ENCODE results near the gene MAT1A. TPM values are rescaled to one million over a fixed set of nuclear protein-coding genes. Genes with fewer than 3 reads are reported as not detected.

Gene MAT1A
- total and polyA plus RNA-seq, 2 of the 13 experiments (the other 11 are each of a cell fraction or from before 2014, with no cell fraction given): 57.1 to 76.9 TPM

- no peak for TF ChIP-seq HNF1B (CRISPR knock-in tag; IDR thresholded peaks at IDR 0.05)
- TF ChIP-seq ZNF296 (CRISPR knock-in tag; conservative IDR thresholded peaks at IDR 0.05): no peak
- TF ChIP-seq GTF3A (CRISPR knock-in tag; conservative IDR thresholded peaks at IDR 0.05): no peak
- no peak for TF ChIP-seq AKAP8 (CRISPR knock-in tag; IDR thresholded peaks at IDR 0.05)
- TF ChIP-seq KDM5B (CRISPR knock-in tag; IDR thresholded peaks at IDR 0.05; ENCODE audit: borderline replicate concordance): no peak
- TF ChIP-seq ZNF275 (CRISPR knock-in tag; IDR thresholded peaks at IDR 0.05; ENCODE audit: borderline replicate concordance): peak; percentile 69; the same call in 1 of the 2 replicates
- TF ChIP-seq ZSCAN5A (CRISPR knock-in tag; IDR thresholded peaks at IDR 0.05; ENCODE audit: borderline replicate concordance): no peak
- no peak for TF ChIP-seq DNMT1 (CRISPR knock-in tag; IDR thresholded peaks at IDR 0.05)
- no peak for TF ChIP-seq ATF6 (CRISPR knock-in tag; conservative IDR thresholded peaks at IDR 0.05)
- peak; percentile 94 for TF ChIP-seq ZNF652 (CRISPR knock-in tag; IDR thresholded peaks at IDR 0.05; ENCODE audit: borderline replicate concordance, low read depth)
- no peak for TF ChIP-seq HDAC6 (IDR thresholded peaks at IDR 0.05; ENCODE audit: low read depth, low read length)
- TF ChIP-seq ZKSCAN1 (IDR thresholded peaks at IDR 0.05; ENCODE audit: low read length): no peak
- TF ChIP-seq ADNP (CRISPR knock-in tag; IDR thresholded peaks at IDR 0.05): no peak
- peak; percentile 54 for TF ChIP-seq ZNF768 (CRISPR knock-in tag; IDR thresholded peaks at IDR 0.05)
- peak; percentile 77; the same call in 1 of the 2 replicates for TF ChIP-seq ZNF543 (CRISPR knock-in tag; IDR thresholded peaks at IDR 0.05)
- no peak for TF ChIP-seq ISX (CRISPR knock-in tag; conservative IDR thresholded peaks at IDR 0.05)
- TF ChIP-seq SP5 (CRISPR knock-in tag; IDR thresholded peaks at IDR 0.05; ENCODE audit: borderline replicate concordance, low read depth): no peak
- peak; percentile 67; the same call in 1 of the 2 replicates for TF ChIP-seq HMGXB3 (CRISPR knock-in tag; IDR thresholded peaks at IDR 0.05; ENCODE audit: borderline replicate concordance)
- no peak for TF ChIP-seq RORA (CRISPR knock-in tag; IDR thresholded peaks at IDR 0.05)
These were observed 16.5 kb downstream of the MAT1A start (continued) for GRCh38 chr10:80272793-80273522.

Data from HepG2 (cell line).